Measurements from ENCODE around the gene ABHD16B.

- no peak for TF ChIP-seq ZNF274 (IDR thresholded peaks at IDR 0.05; ENCODE audit: low read depth, low read length)
- TF ChIP-seq YY1 (IDR thresholded peaks at IDR 0.05; ENCODE audit: insufficient read depth, insufficient read length) = no peak
- no peak for TF ChIP-seq SUZ12 (IDR thresholded peaks at IDR 0.05; ENCODE audit: extremely low read depth, insufficient read depth, insufficient read length)
These were observed 37.7 kb downstream of the ABHD16B start for GRCh38 chr20:63898882-63899558.
